Ramos (cell line): ENCODE data around the gene TCF7.

Experiments used
- in situ Hi-C: fragments of 300-500 bp; cut with MboI; formaldehyde crosslinking; loops from one replicate; pipeline ENCODE4 v1.14.3; 2022; ENCODE audit warnings: low sequenced_read_pairs; ENCODE audit not compliant: unreplicated experiment

The TCF7 gene

DNA sequence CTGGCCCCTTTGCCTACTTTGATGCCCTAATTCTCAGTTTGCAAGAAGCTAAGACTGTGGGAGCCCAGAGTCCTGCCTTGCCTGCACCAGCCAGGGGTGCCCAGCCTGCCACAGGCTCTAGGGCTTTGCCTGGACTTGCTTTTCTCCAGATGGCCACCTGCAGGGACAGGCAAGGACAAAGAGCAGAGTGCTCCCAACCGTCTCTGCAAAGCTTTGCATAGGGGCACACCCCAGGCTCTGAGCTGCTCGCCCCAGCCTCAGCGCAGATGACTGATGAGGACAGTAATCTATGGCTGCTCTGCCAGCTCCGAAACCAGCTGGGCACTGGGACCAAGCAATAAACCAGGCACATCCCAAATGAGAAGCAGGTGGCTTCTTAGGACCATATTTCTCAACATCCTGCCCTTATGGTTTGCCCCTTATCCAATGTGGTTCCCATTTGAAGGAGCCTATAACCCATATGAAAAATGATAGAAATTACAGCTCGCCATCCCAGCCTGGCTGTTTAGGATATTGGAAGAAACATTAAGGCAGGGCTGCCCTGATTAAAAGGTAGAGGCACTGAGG, 25.4 kb upstream of the TCF7 start:
- in situ Hi-C loops = no loop called here

GRCh38 chr5:134090522-134090921, 24.0 kb upstream of the TCF7 start:
- in situ Hi-C loops = no loop called here

GRCh38 chr5:134091626-134092121, 22.8 kb upstream of the TCF7 start:
- in situ Hi-C loops = no loop called here

DNA sequence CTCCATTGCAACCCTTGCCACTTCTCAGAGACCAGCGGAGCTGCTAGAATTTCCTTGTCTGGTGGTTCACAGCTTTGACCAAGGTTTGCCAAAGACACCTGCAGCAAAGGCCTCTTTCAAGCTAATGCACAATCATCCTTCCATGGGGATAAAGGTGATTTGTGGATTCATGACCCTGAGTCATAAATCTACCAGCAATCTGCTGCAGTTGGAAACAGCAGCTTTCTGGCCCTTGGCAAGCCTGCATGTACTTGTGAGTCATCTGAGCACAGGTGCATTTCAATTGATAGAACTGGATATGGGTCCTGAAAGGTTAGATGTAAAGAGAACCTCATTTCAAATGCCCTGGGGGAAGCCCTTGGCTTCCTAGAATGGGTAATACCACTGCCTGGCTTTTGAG, 21.6 kb upstream of the TCF7 start:
- in situ Hi-C loops = no loop called here

DNA sequence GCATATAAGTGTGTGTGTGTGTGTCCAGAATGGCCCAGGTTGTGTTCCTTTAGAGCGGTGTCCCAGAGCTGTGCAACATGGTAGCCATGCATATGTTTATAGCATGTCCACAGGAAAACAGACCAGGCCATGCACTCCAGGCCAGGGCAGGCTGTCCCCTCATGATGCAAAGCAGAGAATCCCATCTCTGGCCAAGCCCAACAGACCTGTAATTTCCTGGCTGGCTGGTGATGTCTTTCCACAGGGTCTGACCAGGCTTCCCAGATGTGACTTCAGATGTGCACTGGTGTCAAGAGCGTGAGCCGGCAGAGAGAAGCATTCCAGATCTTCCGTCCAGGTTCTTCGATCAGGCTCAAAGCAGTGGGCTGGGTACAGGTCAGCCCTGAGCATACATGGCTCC, 21.1 kb upstream of the TCF7 start:
- in situ Hi-C loops = no loop called here

- in situ Hi-C loops = no loop called here
Observed at GRCh38 chr5:134095293-134095692, 19.2 kb upstream of the TCF7 start.

DNA sequence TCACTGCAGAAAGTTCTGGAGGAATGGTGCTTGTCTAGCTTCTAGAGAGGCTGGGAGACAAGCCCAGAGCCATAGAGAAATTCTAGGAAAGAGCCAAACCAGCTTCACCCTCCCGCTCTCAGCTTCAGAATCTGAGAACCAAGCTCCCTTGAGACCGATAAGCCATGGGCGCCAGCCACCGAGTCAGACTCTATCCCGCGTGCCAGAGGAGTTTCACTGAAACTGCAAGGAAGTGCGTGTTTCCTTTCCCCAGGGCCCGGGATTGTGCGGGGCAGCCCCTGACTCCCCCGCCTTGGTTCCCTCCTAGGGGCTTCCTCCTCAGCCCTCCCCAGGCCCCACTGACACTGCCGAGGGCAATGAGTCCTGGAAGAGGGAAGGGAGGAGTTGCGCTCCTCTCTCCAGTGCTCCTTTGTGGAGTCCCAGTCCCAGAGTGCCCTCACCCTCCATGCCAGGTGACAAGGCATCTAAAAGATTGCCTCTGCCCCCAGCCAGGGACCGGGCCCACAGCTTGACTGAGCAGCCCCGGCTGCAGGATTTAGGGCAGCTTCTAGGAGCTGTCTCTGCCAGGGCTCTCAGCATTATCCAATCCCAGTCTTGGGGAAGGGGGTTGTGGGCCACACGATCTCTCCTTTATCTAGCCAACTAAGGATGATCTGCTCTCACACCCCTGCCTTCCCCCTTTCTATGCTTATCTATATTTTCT, 18.4 kb upstream of the TCF7 start:
- in situ Hi-C loops = no loop called here

DNA sequence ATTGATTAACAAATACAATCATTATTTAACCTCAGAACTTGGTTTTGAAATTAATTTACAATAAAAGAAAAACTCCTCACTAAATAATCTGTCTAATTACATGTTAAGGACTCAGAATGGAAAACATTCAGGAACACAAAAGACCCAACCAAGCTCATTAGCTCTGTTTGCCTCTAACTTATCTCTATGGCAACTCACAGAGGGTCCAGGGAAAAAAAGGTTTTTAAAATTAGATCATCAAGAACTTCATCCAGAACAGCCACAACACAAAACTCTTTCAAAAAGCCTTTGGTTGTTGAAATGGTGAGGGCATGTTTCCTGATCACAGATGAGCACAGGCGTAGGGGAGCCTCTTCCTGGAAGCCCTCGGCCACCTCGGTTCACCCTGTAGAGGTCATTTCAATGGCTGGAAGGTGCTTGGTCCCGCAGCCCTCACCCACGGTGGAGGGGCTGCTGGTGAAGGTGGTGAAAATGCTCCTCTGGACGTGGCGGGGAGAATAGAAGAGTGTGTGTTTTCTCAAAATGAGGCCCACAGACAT, 17.2 kb upstream of the TCF7 start:
- in situ Hi-C loops = no loop called here

DNA sequence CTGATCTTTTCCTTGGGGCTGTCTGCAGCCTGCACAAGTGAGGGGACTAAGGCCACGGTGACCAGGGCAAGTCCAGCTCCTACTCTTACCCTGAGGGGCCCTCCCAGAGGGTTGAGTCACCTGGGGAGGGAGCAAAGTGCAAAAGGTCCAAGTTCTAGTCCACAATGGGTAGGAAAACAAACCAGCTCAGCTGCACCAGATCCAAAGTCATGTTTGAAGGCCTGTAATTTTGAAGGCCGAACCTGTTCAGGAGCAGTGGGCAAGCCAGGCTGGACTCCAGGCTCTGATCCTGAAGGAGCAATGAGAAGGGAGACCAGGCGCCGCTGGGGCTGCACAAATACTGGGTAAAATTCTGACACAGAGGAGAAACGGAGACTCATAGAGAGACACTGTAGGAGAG, 15.8 kb upstream of the TCF7 start:
- in situ Hi-C loops = no loop called here

DNA sequence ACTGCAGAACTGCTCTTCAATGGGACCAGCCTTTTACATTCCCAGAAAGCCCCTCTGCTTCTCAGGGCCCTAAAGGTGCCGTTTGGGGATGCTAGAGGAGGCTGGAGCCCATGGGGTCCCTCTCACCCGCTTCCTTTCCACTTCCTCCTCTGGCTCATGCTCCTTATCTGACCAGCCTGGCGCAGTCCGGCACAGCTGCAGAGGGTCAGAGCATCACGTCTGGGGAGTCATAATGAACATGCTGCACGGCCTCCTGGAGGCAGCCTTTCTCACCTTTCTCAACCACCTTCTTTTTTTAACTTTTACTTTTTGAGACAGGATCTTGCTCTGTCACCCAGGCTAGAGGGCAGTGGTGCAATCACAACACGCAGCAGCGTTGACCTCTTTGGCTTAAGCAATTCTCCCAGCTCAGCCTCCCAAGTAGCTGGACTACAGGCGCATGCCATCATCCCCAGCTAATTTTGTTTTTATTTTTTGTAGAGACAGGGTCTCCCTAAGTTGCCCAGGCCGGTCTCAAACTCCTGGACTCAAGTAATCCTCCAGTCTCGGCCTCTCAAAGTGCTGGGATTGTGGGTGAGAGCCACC, 15.1 kb upstream of the TCF7 start:
- in situ Hi-C loops = no loop called here

DNA sequence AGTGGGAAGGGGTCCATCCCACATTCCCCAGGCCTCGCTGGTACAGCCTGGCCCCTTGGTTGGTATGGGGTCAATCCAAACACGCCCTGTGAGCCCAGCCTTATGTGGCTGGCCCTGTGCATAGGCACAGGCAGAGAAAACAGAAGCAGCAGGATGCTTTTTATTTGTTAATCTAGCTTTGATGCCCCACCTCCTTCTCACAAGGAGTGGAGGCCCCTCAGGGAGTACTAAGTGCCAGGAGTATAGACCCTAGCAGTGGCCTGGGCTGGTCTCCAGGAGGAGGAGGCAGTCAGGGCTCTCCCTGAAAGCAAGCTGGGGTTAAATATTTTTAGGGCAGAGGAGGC, 14.6 kb upstream of the TCF7 start:
- in situ Hi-C loops = no loop called here

- in situ Hi-C loops = no loop called here
Observed at GRCh38 chr5:134100283-134101091, 14.0 kb upstream of the TCF7 start.

DNA sequence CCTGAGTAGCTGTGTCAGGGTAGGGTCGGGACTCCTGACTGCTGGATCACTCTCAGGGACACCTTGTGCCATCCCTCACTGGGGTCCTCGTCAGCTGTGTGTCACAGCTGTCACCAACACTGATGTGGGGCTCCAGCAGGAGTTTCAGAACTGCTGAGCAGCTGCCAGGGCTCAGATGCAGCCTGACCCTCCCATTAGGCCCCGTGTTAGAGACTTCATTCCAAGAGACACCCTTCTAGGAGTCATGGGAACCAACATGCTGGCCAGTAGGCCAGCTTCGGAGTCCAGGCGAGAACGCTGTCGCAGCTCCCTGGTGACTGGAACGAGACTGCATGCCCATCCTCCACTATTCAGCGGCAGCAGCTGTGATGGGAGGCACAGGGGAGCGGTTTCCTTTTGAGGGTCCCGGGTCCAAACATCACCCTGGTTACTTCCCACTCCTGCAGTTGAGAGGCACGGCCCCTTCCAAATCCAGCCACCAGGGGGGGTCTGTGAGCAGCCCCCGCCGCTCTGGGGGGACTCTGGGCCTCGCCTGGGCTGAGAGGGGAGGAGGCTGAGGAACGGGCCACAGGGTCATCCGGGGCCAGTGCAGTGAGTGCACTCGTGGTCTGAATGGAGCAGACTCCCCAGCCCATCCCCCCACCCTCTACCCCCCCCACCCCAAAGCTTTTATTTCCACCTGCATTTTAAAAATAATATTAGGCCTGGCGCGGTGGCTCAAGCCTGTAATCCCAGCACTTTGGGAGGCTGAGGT, 12.6 kb upstream of the TCF7 start:
- in situ Hi-C loops = no loop called here

DNA sequence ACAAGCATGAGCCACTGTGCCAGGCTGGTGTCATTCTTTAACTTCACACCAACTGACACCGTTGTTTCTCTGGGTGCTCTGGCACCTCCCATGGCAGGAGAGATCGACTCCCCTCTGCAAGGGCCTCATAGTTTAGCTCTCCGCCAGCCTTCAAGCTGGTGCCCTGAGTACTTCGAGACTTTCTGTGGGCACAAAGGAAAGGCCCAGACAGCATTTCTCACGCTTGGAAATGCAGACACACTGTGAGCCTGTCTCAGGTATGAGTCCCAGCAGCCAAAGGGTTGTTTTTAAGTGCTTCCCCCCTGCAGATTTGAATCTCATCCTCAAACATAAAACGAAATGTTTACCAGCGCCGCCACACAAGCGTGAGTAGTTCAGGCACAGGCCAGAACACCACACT, 11.1 kb upstream of the TCF7 start:
- in situ Hi-C loops = no loop called here

- in situ Hi-C loops = no loop called here
Observed at GRCh38 chr5:134103998-134104654, 10.4 kb upstream of the TCF7 start.

DNA sequence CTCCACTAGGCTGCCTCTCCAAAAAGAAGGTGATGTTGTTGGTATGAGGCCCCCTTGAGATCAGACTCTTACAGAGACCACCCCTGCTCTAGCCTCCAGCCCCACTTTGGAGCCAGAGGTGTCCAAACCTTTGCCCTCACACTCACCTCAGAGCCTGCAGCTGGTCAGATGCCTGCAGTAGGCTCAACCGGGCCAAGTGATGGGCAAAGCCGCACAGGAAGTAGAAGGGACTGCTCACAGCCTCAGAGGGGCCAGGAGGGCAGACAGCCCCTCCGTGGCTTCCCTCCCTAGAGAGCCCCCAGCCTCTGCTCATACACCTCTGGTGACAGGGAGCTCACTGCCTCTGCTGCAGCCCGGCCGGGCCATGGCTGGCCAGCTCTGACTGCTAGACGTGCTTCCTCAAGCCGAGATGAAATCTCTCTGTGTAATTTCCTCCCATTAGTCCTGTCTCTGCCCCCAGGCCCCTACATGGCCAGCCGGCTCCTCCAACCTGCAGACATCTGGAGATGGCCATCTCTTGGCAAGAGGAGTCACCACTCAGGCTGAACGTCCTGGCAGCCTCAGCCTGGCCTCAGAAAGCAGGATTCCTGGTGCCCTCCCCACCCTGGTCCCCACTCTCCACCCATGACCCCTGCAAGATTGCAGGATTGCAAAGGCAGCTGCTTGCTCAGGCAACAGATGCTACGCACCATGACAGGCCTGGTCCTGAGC, 7.3 kb upstream of the TCF7 start:
- in situ Hi-C loops = no loop called here

DNA sequence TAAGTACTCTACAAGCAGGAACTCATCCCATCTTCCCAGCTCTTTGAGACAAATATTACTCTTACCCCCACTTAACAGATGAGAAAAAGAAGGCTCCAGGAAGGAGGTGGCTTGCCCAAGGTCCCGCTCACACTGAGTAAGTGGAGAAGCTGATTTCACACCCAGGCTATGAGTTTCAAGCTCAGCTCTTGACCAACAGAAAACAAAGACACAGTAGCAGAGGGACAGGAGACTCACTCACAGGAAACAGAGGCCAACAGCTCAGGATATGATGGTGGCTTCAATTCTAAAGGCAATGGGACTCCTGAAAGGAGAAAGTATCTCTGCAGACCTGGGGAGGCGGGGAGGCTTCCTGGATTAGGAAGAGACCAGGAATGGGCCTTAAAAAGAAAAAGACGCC, 6.7 kb upstream of the TCF7 start:
- in situ Hi-C loops = no loop called here

GRCh38 chr5:134110382-134110781, 4.1 kb upstream of the TCF7 start:
- in situ Hi-C loops = no loop called here
